ENCODE results near the gene ZFP91. TPM values are rescaled to one million over a fixed set of nuclear protein-coding genes. Genes with fewer than 3 reads are reported as not detected.

ZFP91 gene
- total and polyA plus RNA-seq, 2 of the 13 experiments (the other 11 are each of a cell fraction or from before 2014, with no cell fraction given) = 13.5 to 38.6 TPM

- no peaks in the 10 kb centered on the region for H3K79me2 ChIP-seq (ENCODE audit: insufficient read depth, low read length)
- in situ Hi-C loops (cut with HindIII; ENCODE audit: extremely low pct_ligation_motif_present, low pct_unique_long_range_greater_than_20kb) = no loop called here
Measured at GRCh38 chr11:58636587-58636986, 57.7 kb downstream of the ZFP91 start.

More at GRCh38 chr11:58636587-58636986, 57.7 kb downstream of the ZFP91 start:
- Histone ChIP-seq H3K27ac (ENCODE audit: extremely low read length, insufficient read depth, low read length) (no peak overlapping the region), H4K20me1 (ENCODE audit: insufficient read depth, low read length) (no peaks in the 10 kb centered on the region), H3K36me3 (replicated peaks in 1 of 2; ENCODE audit: control insufficient read depth in 1 of 2, insufficient read depth in 2 of 2, low read length in 2 of 2) (no peaks in the 10 kb centered on the region), H3K9ac (ENCODE audit: insufficient read depth, low read depth, low read length) (no peak overlapping the region), H2AFZ (ENCODE audit: low read length) (no peak overlapping the region), H3K27me3 (ENCODE audit: control insufficient read depth in 1 of 2, insufficient read depth in 2 of 2, low read length in 2 of 2) (no peaks in the 10 kb centered on the region), H3K9me3 (ENCODE audit: low read length) (no peaks in the 10 kb centered on the region), H3K4me2 (ENCODE audit: low read depth, low read length) (no peak overlapping the region), H3K4me3 (replicated peaks in 1 of 3; ENCODE audit: insufficient read depth in 1 of 3, low read depth in 2 of 3, low read length in 3 of 3) (no peak overlapping the region), H3K4me1 (ENCODE audit: insufficient read depth, low read length) (no peaks in the 10 kb centered on the region)
- intact Hi-C loops (cut with micrococcal nuclease; ENCODE audit: unreplicated experiment) = no loop called here
- CTCF ChIA-PET (ENCODE audit: low intra/inter-chr PET ratio, low total read pairs) = interaction anchor here (0.6 kb wide), 1 partner anchor 38 kb away, joined by 3 read pairs; no protein-coding TSS in a partner anchor
- DNase-seq (ENCODE audit: low spot score) (no peak), FAIRE-seq (no peak), ATAC-seq (no peak)
- POLR2A ChIA-PET = no interaction called here
- no peak for TF ChIP-seq TOPORS (CRISPR knock-in tag; IDR thresholded peaks at IDR 0.05)
- TF ChIP-seq MEF2D (CRISPR knock-in tag; IDR thresholded peaks at IDR 0.05) = no peak
- TF ChIP-seq HOXA5 (CRISPR knock-in tag; IDR thresholded peaks at IDR 0.05) = no peak
- TF ChIP-seq, protein P1, sequence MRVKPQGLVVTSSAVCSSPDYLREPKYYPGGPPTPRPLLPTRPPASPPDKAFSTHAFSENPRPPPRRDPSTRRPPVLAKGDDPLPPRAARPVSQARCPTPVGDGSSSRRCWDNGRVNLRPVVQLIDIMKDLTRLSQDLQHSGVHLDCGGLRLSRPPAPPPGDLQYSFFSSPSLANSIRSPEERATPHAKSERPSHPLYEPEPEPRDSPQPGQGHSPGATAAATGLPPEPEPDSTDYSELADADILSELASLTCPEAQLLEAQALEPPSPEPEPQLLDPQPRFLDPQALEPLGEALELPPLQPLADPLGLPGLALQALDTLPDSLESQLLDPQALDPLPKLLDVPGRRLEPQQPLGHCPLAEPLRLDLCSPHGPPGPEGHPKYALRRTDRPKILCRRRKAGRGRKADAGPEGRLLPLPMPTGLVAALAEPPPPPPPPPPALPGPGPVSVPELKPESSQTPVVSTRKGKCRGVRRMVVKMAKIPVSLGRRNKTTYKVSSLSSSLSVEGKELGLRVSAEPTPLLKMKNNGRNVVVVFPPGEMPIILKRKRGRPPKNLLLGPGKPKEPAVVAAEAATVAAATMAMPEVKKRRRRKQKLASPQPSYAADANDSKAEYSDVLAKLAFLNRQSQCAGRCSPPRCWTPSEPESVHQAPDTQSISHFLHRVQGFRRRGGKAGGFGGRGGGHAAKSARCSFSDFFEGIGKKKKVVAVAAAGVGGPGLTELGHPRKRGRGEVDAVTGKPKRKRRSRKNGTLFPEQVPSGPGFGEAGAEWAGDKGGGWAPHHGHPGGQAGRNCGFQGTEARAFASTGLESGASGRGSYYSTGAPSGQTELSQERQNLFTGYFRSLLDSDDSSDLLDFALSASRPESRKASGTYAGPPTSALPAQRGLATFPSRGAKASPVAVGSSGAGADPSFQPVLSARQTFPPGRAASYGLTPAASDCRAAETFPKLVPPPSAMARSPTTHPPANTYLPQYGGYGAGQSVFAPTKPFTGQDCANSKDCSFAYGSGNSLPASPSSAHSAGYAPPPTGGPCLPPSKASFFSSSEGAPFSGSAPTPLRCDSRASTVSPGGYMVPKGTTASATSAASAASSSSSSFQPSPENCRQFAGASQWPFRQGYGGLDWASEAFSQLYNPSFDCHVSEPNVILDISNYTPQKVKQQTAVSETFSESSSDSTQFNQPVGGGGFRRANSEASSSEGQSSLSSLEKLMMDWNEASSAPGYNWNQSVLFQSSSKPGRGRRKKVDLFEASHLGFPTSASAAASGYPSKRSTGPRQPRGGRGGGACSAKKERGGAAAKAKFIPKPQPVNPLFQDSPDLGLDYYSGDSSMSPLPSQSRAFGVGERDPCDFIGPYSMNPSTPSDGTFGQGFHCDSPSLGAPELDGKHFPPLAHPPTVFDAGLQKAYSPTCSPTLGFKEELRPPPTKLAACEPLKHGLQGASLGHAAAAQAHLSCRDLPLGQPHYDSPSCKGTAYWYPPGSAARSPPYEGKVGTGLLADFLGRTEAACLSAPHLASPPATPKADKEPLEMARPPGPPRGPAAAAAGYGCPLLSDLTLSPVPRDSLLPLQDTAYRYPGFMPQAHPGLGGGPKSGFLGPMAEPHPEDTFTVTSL (CRISPR knock-in tag; IDR thresholded peaks at IDR 0.05; ENCODE audit: borderline replicate concordance) = no peak
- no peak for TF ChIP-seq GTF3A (CRISPR knock-in tag; conservative IDR thresholded peaks at IDR 0.05)
- no peak for TF ChIP-seq ZFAT (CRISPR knock-in tag; conservative IDR thresholded peaks at IDR 0.05)
- no peak for TF ChIP-seq ZNF33A (CRISPR knock-in tag; IDR thresholded peaks at IDR 0.05; ENCODE audit: borderline replicate concordance)
- TF ChIP-seq ZNF101 (CRISPR knock-in tag; IDR thresholded peaks at IDR 0.05; ENCODE audit: borderline replicate concordance, low read depth) = no peak
- no peak for TF ChIP-seq ZNF773 (CRISPR knock-in tag; IDR thresholded peaks at IDR 0.05; ENCODE audit: borderline replicate concordance)
- TF ChIP-seq CAMTA2 (CRISPR knock-in tag; IDR thresholded peaks at IDR 0.05; ENCODE audit: borderline replicate concordance) = no peak
- TF ChIP-seq ZNF263 (CRISPR knock-in tag; IDR thresholded peaks at IDR 0.05) = no peak
- TF ChIP-seq, protein P2, sequence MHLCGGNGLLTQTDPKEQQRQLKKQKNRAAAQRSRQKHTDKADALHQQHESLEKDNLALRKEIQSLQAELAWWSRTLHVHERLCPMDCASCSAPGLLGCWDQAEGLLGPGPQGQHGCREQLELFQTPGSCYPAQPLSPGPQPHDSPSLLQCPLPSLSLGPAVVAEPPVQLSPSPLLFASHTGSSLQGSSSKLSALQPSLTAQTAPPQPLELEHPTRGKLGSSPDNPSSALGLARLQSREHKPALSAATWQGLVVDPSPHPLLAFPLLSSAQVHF (CRISPR knock-in tag; IDR thresholded peaks at IDR 0.05) = no peak
- no peak for TF ChIP-seq ZNF724P (CRISPR knock-in tag; IDR thresholded peaks at IDR 0.05; ENCODE audit: borderline replicate concordance)
- no peak for TF ChIP-seq RFX5 (IDR thresholded peaks at IDR 0.05; ENCODE audit: low read depth, low read length)
- TF ChIP-seq ZNF792 (CRISPR knock-in tag; IDR thresholded peaks at IDR 0.05) = no peak
- TF ChIP-seq CEBPG (CRISPR knock-in tag; IDR thresholded peaks at IDR 0.05) = no peak
- TF ChIP-seq THAP11 (CRISPR knock-in tag; IDR thresholded peaks at IDR 0.05) = no peak
- TF ChIP-seq DRAP1 (CRISPR knock-in tag; IDR thresholded peaks at IDR 0.05) = no peak
- TF ChIP-seq ZBTB37 (CRISPR knock-in tag; IDR thresholded peaks at IDR 0.05) = no peak
- WGBS (ENCODE audit: low lambda C conversion rate) = 38% methylated on average over 3 of the region's 3 CpGs
- BruUV-seq (replicated peaks) = no TSS peak
